Osteocyte (in vitro differentiated cells): Measurements from ENCODE around the gene FMR1NB. TPM values are rescaled to one million over a fixed set of nuclear protein-coding genes. Genes with fewer than 3 reads are reported as not detected.

Source experiments
- DNase-seq: peaks from one replicate; pipeline ENCODE4 v3.0.0; 2021; ENCODE audit warnings: mixed read lengths; ENCODE audit not compliant: unreplicated experiment; ENCODE audit errors: extremely low spot score
- H3K27ac Mint-ChIP-seq: one replicate; pipeline ENCODE4 v1.8.0; 2021; ENCODE audit warnings: mild to moderate bottlenecking, mixed read lengths; ENCODE audit not compliant: unreplicated experiment
- H3K27me3 Mint-ChIP-seq: one replicate; pipeline ENCODE4 v1.8.0; 2021; ENCODE audit warnings: mixed read lengths; ENCODE audit not compliant: unreplicated experiment
- H3K36me3 Mint-ChIP-seq: one replicate; pipeline ENCODE4 v1.8.0; 2021; ENCODE audit warnings: mixed read lengths; ENCODE audit not compliant: unreplicated experiment
- H3K4me1 Mint-ChIP-seq: one replicate; pipeline ENCODE4 v1.8.0; 2021; ENCODE audit warnings: mixed read lengths; ENCODE audit not compliant: unreplicated experiment
- H3K4me3 Mint-ChIP-seq: one replicate; pipeline ENCODE4 v1.8.0; 2021; ENCODE audit warnings: mild to moderate bottlenecking, moderate library complexity, mixed read lengths; ENCODE audit not compliant: unreplicated experiment
- H3K9me3 Mint-ChIP-seq: one replicate; pipeline ENCODE4 v1.8.0; 2021; ENCODE audit warnings: mixed read lengths; ENCODE audit not compliant: unreplicated experiment
- CTCF ChIP-seq: fragments of 200-600 bp; sonication (generic); IDR thresholded peaks from 2 replicates; pipeline ENCODE4 v1.5.0; 2021; ENCODE audit warnings: antibody characterized with exemption, mild to moderate bottlenecking, moderate library complexity
- total RNA-seq: library from RNA; stranded (reverse); gene quantifications from 2 replicates; pipeline ENCODE4 v1.2.1, GENCODE V29; 2021

The FMR1NB gene
- total RNA-seq, 1 donor from 2014 or later = not detected

- H3K36me3 Mint-ChIP-seq = no peaks in the 10 kb centered on the region
- no peak overlapping the region for H3K4me3 Mint-ChIP-seq
- TF ChIP-seq CTCF = no peak
- DNase-seq = no peak
- H3K27me3 Mint-ChIP-seq = no peaks in the 10 kb centered on the region
- H3K9me3 Mint-ChIP-seq = peaks cover 37% of the 10 kb centered on the region
- H3K4me1 Mint-ChIP-seq = no peaks in the 10 kb centered on the region
- no peak overlapping the region for H3K27ac Mint-ChIP-seq
Measured at GRCh38 chrX:148067285-148067684, 86.1 kb downstream of the FMR1NB start.

GRCh38 chrX:148069759-148070503 is 88.8 kb downstream of the FMR1NB start:
- Mint-ChIP-seq H3K27ac (no peak overlapping the region), H3K9me3 (peaks cover 24% of the 10 kb centered on the region), H3K27me3 (no peaks in the 10 kb centered on the region), H3K4me3 (no peak overlapping the region), H3K4me1 (no peaks in the 10 kb centered on the region), H3K36me3 (no peaks in the 10 kb centered on the region)
- no peak for DNase-seq
- no peak for TF ChIP-seq CTCF

- Mint-ChIP-seq H3K27me3 (no peaks in the 10 kb centered on the region), H3K9me3 (peaks cover 22% of the 10 kb centered on the region), H3K4me3 (no peak overlapping the region), H3K4me1 (no peaks in the 10 kb centered on the region), H3K36me3 (no peaks in the 10 kb centered on the region), H3K27ac (no peak overlapping the region)
- TF ChIP-seq CTCF = no peak
- no peak for DNase-seq
Measured at GRCh38 chrX:148070504-148070877, 89.4 kb downstream of the FMR1NB start.

Other genes with a start within 250 kb of the FMR1NB start
- 59.8 and 63.4 TPM in 2 replicates for gene FMR1, start 69.4 kb upstream of the FMR1NB start, total RNA-seq